KMS-11 (cell line): ENCODE results near the gene AKR1D1.

ENCODE experiments used
- H2AFZ ChIP-seq: fragments of 200-600 bp; sonication (generic); 2 replicates; pipeline ENCODE4 v1.6.1; 2016; ENCODE audit warnings: antibody characterized with exemption, mixed run types, low read depth
- H3K27ac ChIP-seq: fragments of 200-600 bp; sonication (generic); 2 replicates; pipeline ENCODE4 v1.6.1; 2016; ENCODE audit warnings: mild to moderate bottlenecking, mixed run types
- H3K27me3 ChIP-seq: fragments of 200-600 bp; sonication (generic); 2 replicates; pipeline ENCODE4 v1.6.1; 2017; ENCODE audit warnings: mild to moderate bottlenecking, low read depth, mixed run types, moderate library complexity; ENCODE audit not compliant: insufficient read depth
- H3K36me3 ChIP-seq: fragments of 200-600 bp; sonication (generic); 2 replicates; pipeline ENCODE4 v1.6.1; 2017; ENCODE audit warnings: mild to moderate bottlenecking, mixed run types; ENCODE audit not compliant: insufficient read depth
- H3K4me1 ChIP-seq: fragments of 200-600 bp; sonication (generic); 2 replicates; pipeline ENCODE4 v1.6.1; 2016; ENCODE audit warnings: mild to moderate bottlenecking, low read depth, mixed run types; ENCODE audit not compliant: poor library complexity, severe bottlenecking
- H3K4me2 ChIP-seq: fragments of 200-600 bp; sonication (generic); 2 replicates; pipeline ENCODE4 v1.7.0; 2016; ENCODE audit warnings: mild to moderate bottlenecking, mixed run types
- H3K4me3 ChIP-seq: fragments of 200-600 bp; sonication (generic); IDR thresholded peaks from 2 replicates; pipeline ENCODE4 v1.6.1; 2017; ENCODE audit warnings: low read depth, low read length, mixed read lengths; ENCODE audit not compliant: insufficient read depth
- H3K79me2 ChIP-seq: fragments of 200-600 bp; sonication (generic); 2 replicates; pipeline ENCODE4 v1.6.1; 2016; ENCODE audit warnings: low read depth, mixed run types; ENCODE audit not compliant: insufficient read depth
- H3K9ac ChIP-seq: fragments of 200-600 bp; sonication (generic); 2 replicates; pipeline ENCODE4 v1.6.1; 2016; ENCODE audit warnings: mild to moderate bottlenecking, mixed run types
- H4K20me1 ChIP-seq: fragments of 200-600 bp; sonication (generic); 2 replicates; pipeline ENCODE4 v1.6.1; 2016; ENCODE audit warnings: mild to moderate bottlenecking, mixed run types; ENCODE audit not compliant: insufficient read depth
- CTCF ChIP-seq: fragments of 200-600 bp; sonication (generic); conservative IDR thresholded peaks from 2 replicates; pipeline ENCODE4 v1.6.1; 2017; ENCODE audit warnings: low read depth, mild to moderate bottlenecking, antibody characterized with exemption, low read length, moderate library complexity, mixed read lengths

The AKR1D1 gene

GRCh38 chr7:138076196-138076595 lies at the start of gene AKR1D1:
Gene AKR1D1, plus strand, starts transcription at chr7:138076459. Its CDS starts 60 bp downstream, at chr7:138076519.
- no peak within 1 kb of the TSS for H3K4me2 ChIP-seq
- no peaks in the 10 kb centered on the region for H3K79me2 ChIP-seq
- H3K4me3 ChIP-seq = no peak within 1 kb of the TSS
- H2AFZ ChIP-seq = no peak within 1 kb of the TSS
- no peak within 1 kb of the TSS for H3K9ac ChIP-seq
- no peaks in the 10 kb centered on the region for H3K36me3 ChIP-seq
- H4K20me1 ChIP-seq = no peaks in the 10 kb centered on the region
- H3K27me3 ChIP-seq = no peaks in the 10 kb centered on the region
- TF ChIP-seq CTCF = no peak
- no peaks in the 10 kb centered on the region for H3K4me1 ChIP-seq
- H3K27ac ChIP-seq = no peak within 1 kb of the TSS

GRCh38 chr7:138027100-138027499 lies 49.2 kb upstream of the AKR1D1 start:
- no peak for TF ChIP-seq CTCF
- no peaks in the 10 kb centered on the region for H4K20me1 ChIP-seq
- H3K9ac ChIP-seq = no peak overlapping the region
- H3K27me3 ChIP-seq = no peaks in the 10 kb centered on the region
- no peak overlapping the region for H3K4me3 ChIP-seq
- no peaks in the 10 kb centered on the region for H3K36me3 ChIP-seq
- H3K79me2 ChIP-seq = no peaks in the 10 kb centered on the region
- H3K27ac ChIP-seq = no peak overlapping the region
- no peak overlapping the region for H3K4me2 ChIP-seq
- H3K4me1 ChIP-seq = peaks cover 12% of the 10 kb centered on the region
- H2AFZ ChIP-seq = no peak overlapping the region

- H4K20me1 ChIP-seq = no peaks in the 10 kb centered on the region
- peaks cover 3% of the 10 kb centered on the region for H3K4me1 ChIP-seq
- H3K9ac ChIP-seq = no peak overlapping the region
- no peak overlapping the region for H2AFZ ChIP-seq
- no peaks in the 10 kb centered on the region for H3K27me3 ChIP-seq
- H3K36me3 ChIP-seq = no peaks in the 10 kb centered on the region
- no peaks in the 10 kb centered on the region for H3K79me2 ChIP-seq
- no peak overlapping the region for H3K4me2 ChIP-seq
- H3K27ac ChIP-seq = no peak overlapping the region
- H3K4me3 ChIP-seq = no peak overlapping the region
- no peak for TF ChIP-seq CTCF
Observed at GRCh38 chr7:138029126-138029525, 47.1 kb upstream of the AKR1D1 start.

- Histone ChIP-seq H3K79me2 (no peaks in the 10 kb centered on the region), H2AFZ (no peak overlapping the region), H3K4me3 (no peak overlapping the region), H3K27ac (no peak overlapping the region), H4K20me1 (no peaks in the 10 kb centered on the region), H3K36me3 (no peaks in the 10 kb centered on the region), H3K4me1 (no peaks in the 10 kb centered on the region), H3K4me2 (no peak overlapping the region), H3K27me3 (no peaks in the 10 kb centered on the region; the same call in 1 of the 2 replicates), H3K9ac (no peak overlapping the region)
- no peak for TF ChIP-seq CTCF
Observed at GRCh38 chr7:138029941-138030340, 46.3 kb upstream of the AKR1D1 start.
